Measurements from ENCODE around the gene ACTL6A.

DNA sequence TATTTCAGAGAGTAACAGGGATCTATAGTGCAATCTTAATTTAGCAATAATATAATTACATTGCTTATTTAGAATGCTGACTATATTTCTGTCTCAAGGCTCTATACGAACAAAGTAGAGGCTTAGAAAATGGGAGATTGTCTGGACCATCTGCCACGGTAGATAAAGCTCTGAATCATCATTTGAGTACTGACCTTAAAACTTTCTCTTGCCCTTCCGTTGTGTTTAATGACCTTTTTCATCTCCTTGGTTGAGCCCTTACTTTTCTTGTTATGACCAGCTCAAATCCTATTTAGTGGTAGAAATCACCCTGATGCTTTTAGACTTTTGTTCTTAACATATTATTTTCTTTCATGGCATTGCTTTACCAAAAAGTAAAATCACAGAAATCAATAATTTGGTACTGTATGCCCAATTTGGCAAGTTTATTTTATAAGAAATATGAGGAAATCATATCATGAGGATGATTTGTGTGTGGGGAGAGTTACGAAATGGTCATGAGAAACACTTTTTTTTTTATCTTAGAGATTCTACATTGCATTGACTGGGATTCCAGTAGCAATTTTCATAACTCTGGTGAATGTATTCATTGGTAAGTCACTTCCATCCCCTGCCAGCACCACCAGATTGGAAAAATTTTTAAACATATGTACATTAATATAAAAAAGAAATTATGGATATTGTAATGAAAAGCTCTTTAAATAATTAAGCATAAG, 52.9 kb downstream of the ACTL6A start:
- TF ChIP-seq, protein P1, sequence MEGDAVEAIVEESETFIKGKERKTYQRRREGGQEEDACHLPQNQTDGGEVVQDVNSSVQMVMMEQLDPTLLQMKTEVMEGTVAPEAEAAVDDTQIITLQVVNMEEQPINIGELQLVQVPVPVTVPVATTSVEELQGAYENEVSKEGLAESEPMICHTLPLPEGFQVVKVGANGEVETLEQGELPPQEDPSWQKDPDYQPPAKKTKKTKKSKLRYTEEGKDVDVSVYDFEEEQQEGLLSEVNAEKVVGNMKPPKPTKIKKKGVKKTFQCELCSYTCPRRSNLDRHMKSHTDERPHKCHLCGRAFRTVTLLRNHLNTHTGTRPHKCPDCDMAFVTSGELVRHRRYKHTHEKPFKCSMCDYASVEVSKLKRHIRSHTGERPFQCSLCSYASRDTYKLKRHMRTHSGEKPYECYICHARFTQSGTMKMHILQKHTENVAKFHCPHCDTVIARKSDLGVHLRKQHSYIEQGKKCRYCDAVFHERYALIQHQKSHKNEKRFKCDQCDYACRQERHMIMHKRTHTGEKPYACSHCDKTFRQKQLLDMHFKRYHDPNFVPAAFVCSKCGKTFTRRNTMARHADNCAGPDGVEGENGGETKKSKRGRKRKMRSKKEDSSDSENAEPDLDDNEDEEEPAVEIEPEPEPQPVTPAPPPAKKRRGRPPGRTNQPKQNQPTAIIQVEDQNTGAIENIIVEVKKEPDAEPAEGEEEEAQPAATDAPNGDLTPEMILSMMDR (IDR thresholded peaks at IDR 0.05 in 8 of 11, conservative IDR thresholded peaks at IDR 0.05 in 3 of 11), result no peak
- TF ChIP-seq POLR2AphosphoS5 (IDR thresholded peaks at IDR 0.05) (no peak), POLR2A (IDR thresholded peaks at IDR 0.05) (no peak)
